ENCODE results near the gene CDH22. TPM values are rescaled to one million over a fixed set of nuclear protein-coding genes. Genes with fewer than 3 reads are reported as not detected.

CDH22 gene
- total and polyA plus RNA-seq, 7 donors = 0.11 to 1.4 (median 0.53) TPM

- intact Hi-C loops (cut with DNase I) = no loop called here
- DNase-seq (no peak), ATAC-seq (no peak)
- WGBS, 3 donors = 65 to 76% (median 72%) methylated on average over 10 of the region's 10 CpGs
- Histone ChIP-seq H3K4me1 (no peaks in the 10 kb centered on the region), H3K9me3 (no peaks in the 10 kb centered on the region), H3K27ac (no peak overlapping the region), H3K36me3 (ENCODE audit: insufficient read depth in 1 of 2, low read depth in 1 of 2) (no peaks in the 10 kb centered on the region), H3K27me3 (ENCODE audit: insufficient read depth in 3 of 3, low read length in 2 of 3) (peaks cover 0 to 40% (median 7%) of the 10 kb centered on the region in 3 donors), H3K4me3 (no peak overlapping the region)
- TF ChIP-seq CTCF (IDR thresholded peaks at IDR 0.05) = no peak
Observed at GRCh38 chr20:46279103-46279502, 29.2 kb downstream of the CDH22 start.

GRCh38 chr20:46277602-46278001 is 30.7 kb downstream of the CDH22 start:
- no peak overlapping the region for H3K27ac ChIP-seq
- no peaks in the 10 kb centered on the region for H3K9me3 ChIP-seq
- intact Hi-C loops (cut with DNase I) = no loop called here
- DNase-seq (no peak), ATAC-seq (no peak)
- peaks cover 0 to 30% (median 5%) of the 10 kb centered on the region in 3 donors for H3K27me3 ChIP-seq (ENCODE audit: insufficient read depth in 3 of 3, low read length in 2 of 3)
- H3K4me3 ChIP-seq = no peak overlapping the region
- TF ChIP-seq CTCF (IDR thresholded peaks at IDR 0.05) = no peak
- WGBS, 3 donors = 19 to 33% (median 29%) methylated on average over 8 of the region's 8 CpGs
- no peaks in the 10 kb centered on the region for H3K4me1 ChIP-seq
- H3K36me3 ChIP-seq (ENCODE audit: insufficient read depth in 1 of 2, low read depth in 1 of 2) = no peaks in the 10 kb centered on the region

GRCh38 chr20:46276531-46276930 is 31.8 kb downstream of the CDH22 start:
- no peak for DNase-seq
- no peak for ATAC-seq
- Histone ChIP-seq H3K27me3 (ENCODE audit: insufficient read depth in 3 of 3, low read length in 2 of 3) (peaks cover 0 to 38% (median 5%) of the 10 kb centered on the region in 3 donors), H3K36me3 (ENCODE audit: insufficient read depth in 1 of 2, low read depth in 1 of 2) (no peaks in the 10 kb centered on the region), H3K27ac (no peak overlapping the region), H3K9me3 (no peaks in the 10 kb centered on the region), H3K4me1 (no peaks in the 10 kb centered on the region), H3K4me3 (no peak overlapping the region)
- 57 to 62% (median 62%) methylated on average over 4 of the region's 4 CpGs for WGBS, 3 donors
- intact Hi-C loops (cut with DNase I) = no loop called here
- no peak for TF ChIP-seq CTCF (IDR thresholded peaks at IDR 0.05)

- WGBS, 3 donors = 66 to 82% (median 75%) methylated on average over 4 of the region's 4 CpGs
- Histone ChIP-seq H3K4me1 (no peaks in the 10 kb centered on the region), H3K27me3 (ENCODE audit: insufficient read depth in 3 of 3, low read length in 2 of 3) (peaks cover 0 to 27% (median 5%) of the 10 kb centered on the region in 3 donors), H3K36me3 (ENCODE audit: insufficient read depth in 1 of 2, low read depth in 1 of 2) (no peaks in the 10 kb centered on the region), H3K4me3 (no peak overlapping the region), H3K27ac (no peak overlapping the region), H3K9me3 (no peaks in the 10 kb centered on the region)
- ATAC-seq (no peak), DNase-seq (no peak)
- TF ChIP-seq CTCF (IDR thresholded peaks at IDR 0.05) = no peak
- intact Hi-C loops (cut with DNase I) = no loop called here
Observed at GRCh38 chr20:46275091-46275490, 33.2 kb downstream of the CDH22 start.

GRCh38 chr20:46273717-46274116 is 34.6 kb downstream of the CDH22 start:
- no peak overlapping the region for H3K4me3 ChIP-seq
- H3K27me3 ChIP-seq (ENCODE audit: insufficient read depth in 3 of 3, low read length in 2 of 3) = peaks cover 0 to 26% (median 6%) of the 10 kb centered on the region in 3 donors
- H3K4me1 ChIP-seq = no peaks in the 10 kb centered on the region
- DNase-seq (no peak), ATAC-seq (no peak)
- no peak overlapping the region for H3K27ac ChIP-seq
- no peak for TF ChIP-seq CTCF (IDR thresholded peaks at IDR 0.05)
- intact Hi-C loops (cut with DNase I) = no loop called here
- no peaks in the 10 kb centered on the region for H3K36me3 ChIP-seq (ENCODE audit: insufficient read depth in 1 of 2, low read depth in 1 of 2)
- no peaks in the 10 kb centered on the region for H3K9me3 ChIP-seq
- 8 to 20% (median 9%) methylated on average over 2 of the region's 2 CpGs for WGBS, 3 donors

Measured in psoas muscle (tissue), 8 donors.